NCI-H446 treated with DMSO at 0.1 percent for 48 hours (cell line): ENCODE data around the gene COQ9.
"Not testable (repeated sequence)": the region's sequence is repeated elsewhere in the genome, so short reads cannot be mapped to it uniquely, and the experiment has no call there.

ENCODE experiments used
- DNase-seq: peaks from one replicate; lab custom pipeline; 2025; lab: John Stamatoyannopoulos, UW

Gene COQ9

GRCh38 chr16:57427307-57427706 is 20.0 kb upstream of the COQ9 start:
- DNase-seq: no peak

GRCh38 chr16:57427824-57428223 is 19.5 kb upstream of the COQ9 start:
- DNase-seq: no peak

- DNase-seq: no peak
These were observed 16.3 kb upstream of the COQ9 start for GRCh38 chr16:57430955-57431354.

- no peak for DNase-seq
These were observed 14.8 kb upstream of the COQ9 start for GRCh38 chr16:57432505-57432904.

- no peak for DNase-seq
These were observed 14.3 kb upstream of the COQ9 start for GRCh38 chr16:57432989-57433388.

- no peak for DNase-seq
These were observed 13.3 kb upstream of the COQ9 start for GRCh38 chr16:57434003-57434402.

- DNase-seq: no peak
These were observed 11.4 kb upstream of the COQ9 start for GRCh38 chr16:57435838-57436237.

GRCh38 chr16:57439947-57440346 is 7.3 kb upstream of the COQ9 start:
- DNase-seq: not testable (repeated sequence)

- DNase-seq: not testable (repeated sequence)
These were observed 6.7 kb upstream of the COQ9 start for GRCh38 chr16:57440551-57440950.

GRCh38 chr16:57444711-57445110 is 2.6 kb upstream of the COQ9 start:
- no peak for DNase-seq

- no peak for DNase-seq
These were observed 1.8 kb upstream of the COQ9 start for GRCh38 chr16:57445510-57445909.

GRCh38 chr16:57446531-57447185 is 621 bp upstream of the COQ9 start:
- DNase-seq: no peak

- DNase-seq: no peak
These were observed 4.7 kb downstream of the COQ9 start for GRCh38 chr16:57452021-57452420.

- peak; percentile 31 for DNase-seq
These were observed 15.1 kb downstream of the COQ9 start, which contains the start of gene POLR2C for GRCh38 chr16:57462209-57462977. POLR2C (plus strand) TSS chr16:57462679; CDS start chr16:57462725, 46 bp downstream.

GRCh38 chr16:57462978-57463362 is 15.7 kb downstream of the COQ9 start:
- DNase-seq: no peak

- no peak for DNase-seq
These were observed 17.2 kb downstream of the COQ9 start for GRCh38 chr16:57464523-57464922.

- DNase-seq: no peak
These were observed 21.1 kb downstream of the COQ9 start for GRCh38 chr16:57468346-57468745.

- no peak for DNase-seq
These were observed 21.8 kb downstream of the COQ9 start for GRCh38 chr16:57469046-57469445.

- DNase-seq: no peak
These were observed 22.7 kb downstream of the COQ9 start for GRCh38 chr16:57469917-57470470.

- no peak for DNase-seq
These were observed 23.4 kb downstream of the COQ9 start for GRCh38 chr16:57470711-57471110.

- DNase-seq: no peak
These were observed 23.9 kb downstream of the COQ9 start for GRCh38 chr16:57471209-57471608.

- DNase-seq: no peak
These were observed 24.8 kb downstream of the COQ9 start for GRCh38 chr16:57471852-57472664.
